Kidney (tissue), 14 donors: ENCODE measurements around the gene FRYL. TPM values are rescaled to one million over a fixed set of nuclear protein-coding genes. Genes with fewer than 3 reads are reported as not detected.

Experiments
- DNase-seq, 5 donors: peaks; one replicate each; pipeline ENCODE4 v3.0.0-alpha.2; 2013 to 2020
- FAIRE-seq: peaks from 2 replicates; lab custom pipeline; 2012; peaks lifted over from hg19 to GRCh38; lab: Jason Lieb, UNC
- H3K27ac ChIP-seq, 2 donors: one replicate each; pipeline ENCODE4 v1.7.0; 2013; ENCODE audit warnings: low read depth in 2 of 2, low read length in 2 of 2, inconsistent platforms in 1 of 2
- H3K27me3 ChIP-seq: one replicate; pipeline ENCODE4 v1.7.1; 2013; ENCODE audit warnings: low read length, inconsistent platforms; ENCODE audit not compliant: control insufficient read depth, insufficient read depth
- H3K36me3 ChIP-seq, 3 donors: one replicate each; pipeline versions ENCODE4 v1.7.0 to v1.7.1; 2013; ENCODE audit warnings: low read length in 3 of 3, control low read depth in 1 of 3, inconsistent platforms in 1 of 3; ENCODE audit not compliant: insufficient read depth in 3 of 3, control insufficient read depth in 2 of 3
- H3K4me1 ChIP-seq, 3 donors: one replicate each; pipeline versions ENCODE4 v1.7.0 to v1.7.1; 2013; ENCODE audit warnings: low read length in 3 of 3, inconsistent platforms in 1 of 3, low read depth in 1 of 3; ENCODE audit not compliant: control insufficient read depth in 2 of 3, insufficient read depth in 2 of 3
- H3K4me3 ChIP-seq, 3 donors: one replicate each; pipeline versions ENCODE4 v1.7.0 to v1.8.1; 2013; ENCODE audit warnings: low read length in 3 of 3, control low read depth in 1 of 3, inconsistent platforms in 1 of 3
- H3K9ac ChIP-seq, 3 donors: one replicate each; pipeline versions ENCODE4 v1.7.0 to v1.7.1; 2013; ENCODE audit warnings: low read length in 3 of 3, control low read depth in 1 of 3, inconsistent platforms in 1 of 3
- H3K9me3 ChIP-seq, 3 donors: one replicate each; pipeline versions ENCODE4 v1.7.0 to v1.7.1; 2013; ENCODE audit warnings: low read length in 3 of 3, control low read depth in 1 of 3, inconsistent platforms in 1 of 3; ENCODE audit not compliant: control insufficient read depth in 2 of 3, insufficient read depth in 1 of 3
- intact Hi-C: fragments of 100-400 bp; cut with DNase I; formaldehyde crosslinking; loops from one replicate; pipeline ENCODE4 v1.11.1; 2022
- polyA plus RNA-seq: library from polyadenylated mRNA; stranded (reverse); fragments of 350-450 nt; fragmentation: Illumina TruSeq; extraction: RNeasy Lipid Tissue Mini Kit (QIAGEN cat#74804); gene quantifications from one replicate; pipeline ENCODE4 v1.2.3, GENCODE V29; 2014; ENCODE audit warnings: low read depth, low replicate concordance; ENCODE audit not compliant: insufficient read depth
- total RNA-seq: library from RNA; stranded (reverse); fragmentation: NEBNext Ultra II Directional; extraction: Animal tissue kit (Norgen Biotek cat#: 25700); gene quantifications from one replicate; pipeline ENCODE4 v1.2.1, GENCODE V29; 2021
- TF ChIP-seq, protein P1 (sequence below): IDR thresholded peaks from 3 replicates; pipeline ENCODE4 v1.5.1; 2012; ENCODE audit warnings: mild to moderate bottlenecking, moderate library complexity, borderline replicate concordance; ENCODE audit not compliant: insufficient read depth; ENCODE audit errors: extremely low read depth
- donor health status: control.
- donor health status: control.
- donor health status: control.
- donor health status: control.
- donor health status: control.
- donor health status: DM: yes; HTN: yes; CAD: no.
- donor health status: Normal renal cell carcinoma (clear cell type).

Gene FRYL
- total and polyA plus RNA-seq, 2 donors from 2014 or later: 11.6 to 78.9 TPM

GRCh38 chr4:48575964-48576363 is 204.1 kb downstream of the FRYL start:
- DNase-seq: no peak
- H3K36me3 ChIP-seq: peaks cover 0 to 25% (median 7%) of the 10 kb centered on the region in 3 donors
- no peak for FAIRE-seq
- no peaks in the 10 kb centered on the region for H3K4me1 ChIP-seq
- H3K27me3 ChIP-seq: no peaks in the 10 kb centered on the region
- no peak overlapping the region for H3K9ac ChIP-seq
- TF ChIP-seq, protein P1, sequence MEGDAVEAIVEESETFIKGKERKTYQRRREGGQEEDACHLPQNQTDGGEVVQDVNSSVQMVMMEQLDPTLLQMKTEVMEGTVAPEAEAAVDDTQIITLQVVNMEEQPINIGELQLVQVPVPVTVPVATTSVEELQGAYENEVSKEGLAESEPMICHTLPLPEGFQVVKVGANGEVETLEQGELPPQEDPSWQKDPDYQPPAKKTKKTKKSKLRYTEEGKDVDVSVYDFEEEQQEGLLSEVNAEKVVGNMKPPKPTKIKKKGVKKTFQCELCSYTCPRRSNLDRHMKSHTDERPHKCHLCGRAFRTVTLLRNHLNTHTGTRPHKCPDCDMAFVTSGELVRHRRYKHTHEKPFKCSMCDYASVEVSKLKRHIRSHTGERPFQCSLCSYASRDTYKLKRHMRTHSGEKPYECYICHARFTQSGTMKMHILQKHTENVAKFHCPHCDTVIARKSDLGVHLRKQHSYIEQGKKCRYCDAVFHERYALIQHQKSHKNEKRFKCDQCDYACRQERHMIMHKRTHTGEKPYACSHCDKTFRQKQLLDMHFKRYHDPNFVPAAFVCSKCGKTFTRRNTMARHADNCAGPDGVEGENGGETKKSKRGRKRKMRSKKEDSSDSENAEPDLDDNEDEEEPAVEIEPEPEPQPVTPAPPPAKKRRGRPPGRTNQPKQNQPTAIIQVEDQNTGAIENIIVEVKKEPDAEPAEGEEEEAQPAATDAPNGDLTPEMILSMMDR: no peak
- no peaks in the 10 kb centered on the region for H3K9me3 ChIP-seq
- intact Hi-C loops: no loop called here
- H3K27ac ChIP-seq: no peak overlapping the region
- no peak overlapping the region for H3K4me3 ChIP-seq

DNA sequence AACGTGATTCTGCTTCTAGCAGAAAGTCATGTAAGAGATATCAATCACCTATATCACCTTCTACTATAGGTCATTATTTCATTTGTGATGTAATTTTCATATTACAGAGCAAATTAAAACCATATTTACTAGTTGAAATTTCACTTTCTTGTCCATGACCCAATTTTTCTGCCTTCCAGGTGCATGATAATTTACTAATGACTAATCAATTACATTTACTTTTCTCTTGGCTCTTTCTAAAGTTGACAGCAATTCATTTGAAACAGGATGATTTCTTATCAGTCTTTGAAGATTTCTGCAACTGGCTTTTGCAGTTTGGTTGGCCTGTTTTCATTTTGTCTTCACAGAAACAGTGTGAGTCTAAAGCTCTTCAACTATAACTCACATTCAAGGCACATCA is 208.6 kb downstream of the FRYL start:
- Histone ChIP-seq H3K4me3 (no peak overlapping the region), H3K36me3 (peaks cover 2 to 45% (median 18%) of the 10 kb centered on the region in 3 donors), H3K27me3 (no peaks in the 10 kb centered on the region), H3K4me1 (no peaks in the 10 kb centered on the region), H3K27ac (no peak overlapping the region), H3K9ac (no peak overlapping the region), H3K9me3 (no peaks in the 10 kb centered on the region)
- no peak for FAIRE-seq
- intact Hi-C loops: no loop called here
- DNase-seq: no peak
- TF ChIP-seq, protein P1: no peak

GRCh38 chr4:48570646-48571220 is 209.3 kb downstream of the FRYL start:
- no peak overlapping the region for H3K27ac ChIP-seq
- intact Hi-C loops: no loop called here
- no peak overlapping the region for H3K4me3 ChIP-seq
- H3K27me3 ChIP-seq: no peaks in the 10 kb centered on the region
- DNase-seq (no peak), FAIRE-seq (no peak)
- TF ChIP-seq, protein P1: no peak
- H3K9me3 ChIP-seq: no peaks in the 10 kb centered on the region
- no peak overlapping the region for H3K9ac ChIP-seq
- peaks cover 2 to 45% (median 18%) of the 10 kb centered on the region in 3 donors for H3K36me3 ChIP-seq
- H3K4me1 ChIP-seq: no peaks in the 10 kb centered on the region

GRCh38 chr4:48566034-48566384 is 214.1 kb downstream of the FRYL start:
- peaks cover 2 to 45% (median 17%) of the 10 kb centered on the region in 3 donors for H3K36me3 ChIP-seq
- H3K9me3 ChIP-seq: no peaks in the 10 kb centered on the region
- TF ChIP-seq, protein P1: no peak
- intact Hi-C loops: no loop called here
- FAIRE-seq: no peak
- H3K27me3 ChIP-seq: no peaks in the 10 kb centered on the region
- no peak for DNase-seq
- H3K27ac ChIP-seq: no peak overlapping the region
- no peak overlapping the region for H3K9ac ChIP-seq
- no peak overlapping the region for H3K4me3 ChIP-seq
- H3K4me1 ChIP-seq: no peaks in the 10 kb centered on the region
